A673 (cell line): ENCODE measurements around the gene LRBA. TPM values are rescaled to one million over a fixed set of nuclear protein-coding genes. Genes with fewer than 3 reads are reported as not detected.

Experiments used
- BruUV-seq: library from RNA; stranded (reverse); fragments of 400-500 nt; replicated peaks from 2 replicates; lab custom pipeline; 2021; lab: Mats Ljungman, UMichigan
- CTCF ChIA-PET: fragments of 300-600 bp; sonication (Branson Sonifier 250); formaldehyde crosslinking; loops from one replicate; lab custom pipeline; 2022; ENCODE audit warnings: antibody characterized with exemption; lab: Charles Lee
- POLR2A ChIA-PET: fragments of 300-600 bp; sonication (Branson Sonifier 250); formaldehyde crosslinking; loops from one replicate; lab custom pipeline; 2022; ENCODE audit warnings: antibody characterized with exemption; ENCODE audit not compliant: low non-redundant PET; lab: Charles Lee
- DNase-seq: peaks from one replicate; pipeline ENCODE4 v3.0.0-alpha.2; 2015; ENCODE audit warnings: low spot score
- H3K27ac ChIP-seq: fragments of 200-600 bp; sonication (generic); 2 replicates; pipeline ENCODE4 v1.5.1; 2016; ENCODE audit warnings: mixed run types, low read depth, mild to moderate bottlenecking, mixed read lengths, antibody characterized with exemption, low read length; ENCODE audit not compliant: poor library complexity, severe bottlenecking
- H3K27me3 ChIP-seq: fragments of 200-600 bp; sonication (generic); replicated peaks from 2 replicates; pipeline ENCODE4 v1.6.1; 2017; ENCODE audit warnings: mixed run types, low read depth, mild to moderate bottlenecking, mixed read lengths, antibody characterized with exemption, low read length; ENCODE audit not compliant: insufficient read depth, poor library complexity
- H3K36me3 ChIP-seq: fragments of 200-600 bp; sonication (generic); 2 replicates; pipeline ENCODE4 v1.6.1; 2016; ENCODE audit warnings: mixed run types, mild to moderate bottlenecking, mixed read lengths, antibody characterized with exemption, low read length; ENCODE audit not compliant: insufficient read depth, poor library complexity, severe bottlenecking
- H3K4me1 ChIP-seq: fragments of 200-600 bp; sonication (generic); 2 replicates; pipeline ENCODE4 v1.6.1; 2017; ENCODE audit warnings: mixed run types, mild to moderate bottlenecking, mixed read lengths, antibody characterized with exemption, low read length; ENCODE audit not compliant: insufficient read depth, poor library complexity, severe bottlenecking
- H3K4me3 ChIP-seq: fragments of 200-600 bp; sonication (generic); 2 replicates; pipeline ENCODE4 v1.5.1; 2016; ENCODE audit warnings: low read depth, mixed run types, mild to moderate bottlenecking, mixed read lengths, low read length; ENCODE audit not compliant: poor library complexity, severe bottlenecking
- H3K9me3 ChIP-seq: fragments of 200-600 bp; sonication (generic); 2 replicates; pipeline ENCODE4 v1.6.1; 2016; ENCODE audit warnings: mixed run types, low read depth, mild to moderate bottlenecking, mixed read lengths, antibody characterized with exemption, low read length; ENCODE audit not compliant: poor library complexity, severe bottlenecking
- CTCF ChIP-seq: fragments of 300-800, 200-600 bp; sonication (generic); conservative IDR thresholded peaks from 2 replicates; pipeline ENCODE4 v1.5.1; 2017; ENCODE audit warnings: low read depth, mild to moderate bottlenecking, antibody characterized with exemption, low read length, moderate library complexity, mixed read lengths
- EZH2 ChIP-seq: fragments of 200-600 bp; sonication (generic); IDR thresholded peaks from 2 replicates; pipeline ENCODE4 v1.6.1; 2017; ENCODE audit warnings: borderline replicate concordance, low read depth, mild to moderate bottlenecking, mixed read lengths, antibody characterized with exemption, low read length; ENCODE audit not compliant: poor library complexity, severe bottlenecking
- intact Hi-C: fragments of 100-400 bp; cut with micrococcal nuclease; formaldehyde crosslinking; loops from one replicate; pipeline ENCODE4 v1.10.0; 2022; ENCODE audit not compliant: unreplicated experiment
- total RNA-seq: library from RNA; stranded (reverse); gene quantifications from 2 replicates; pipeline ENCODE4 v1.2.3, GENCODE V29; 2021

The LRBA gene
- total RNA-seq, 1 experiment from 2014 or later, result 35.7 TPM

- H3K27ac ChIP-seq, result no peak overlapping the region
- DNase-seq, result no peak
- BruUV-seq, result no TSS peak
- TF ChIP-seq CTCF (no peak), EZH2 (no peak)
- H3K36me3 ChIP-seq, result no peaks in the 10 kb centered on the region
- H3K4me1 ChIP-seq, result no peaks in the 10 kb centered on the region
- H3K9me3 ChIP-seq, result no peaks in the 10 kb centered on the region
- intact Hi-C loops, result no loop called here
- ChIA-PET POLR2A (no interaction called here), CTCF (no interaction called here)
- H3K4me3 ChIP-seq, result no peak overlapping the region
- no peaks in the 10 kb centered on the region for H3K27me3 ChIP-seq
These were observed 31.5 kb upstream of the LRBA start for GRCh38 chr4:151046609-151047008.

- peak; percentile 23 for DNase-seq
- no peaks in the 10 kb centered on the region for H3K27me3 ChIP-seq
- H3K27ac ChIP-seq, result no peak overlapping the region
- no peaks in the 10 kb centered on the region for H3K36me3 ChIP-seq
- BruUV-seq, result no TSS peak
- no peaks in the 10 kb centered on the region for H3K4me1 ChIP-seq
- TF ChIP-seq CTCF (peak; percentile 44), EZH2 (no peak)
- intact Hi-C loops, result no loop called here
- POLR2A ChIA-PET, result no interaction called here
- H3K4me3 ChIP-seq, result no peak overlapping the region
- CTCF ChIA-PET, result no interaction called here
- no peaks in the 10 kb centered on the region for H3K9me3 ChIP-seq
These were observed 30.8 kb upstream of the LRBA start for GRCh38 chr4:151045907-151046306.

- no peak overlapping the region for H3K27ac ChIP-seq
- BruUV-seq, result no TSS peak
- CTCF ChIA-PET, result no interaction called here
- H3K27me3 ChIP-seq, result no peaks in the 10 kb centered on the region
- intact Hi-C loops, result no loop called here
- no peaks in the 10 kb centered on the region for H3K9me3 ChIP-seq
- no peaks in the 10 kb centered on the region for H3K36me3 ChIP-seq
- TF ChIP-seq EZH2 (no peak), CTCF (no peak)
- POLR2A ChIA-PET, result interaction anchor here (0.7 kb wide), 1 partner anchor 529 kb away, joined by 3 read pairs; no protein-coding TSS in a partner anchor
- no peak overlapping the region for H3K4me3 ChIP-seq
- H3K4me1 ChIP-seq, result no peaks in the 10 kb centered on the region
- no peak for DNase-seq
These were observed 28.9 kb upstream of the LRBA start for GRCh38 chr4:151043803-151044515.
